ENCODE results near the gene PTF1A. TPM values are rescaled to one million over a fixed set of nuclear protein-coding genes. Genes with fewer than 3 reads are reported as not detected.

Gene PTF1A
- total and polyA plus RNA-seq, 7 donors = not detected

Other genes with a start within 250 kb of the PTF1A start
- gene MSRB2, start 96.7 kb upstream of the PTF1A start, total RNA-seq = 10 to 100 TPM; 34.3 to 69.7 (median 54.7) TPM
- gene MSRB2, start 96.7 kb upstream of the PTF1A start, polyA plus RNA-seq = 10 to 100 TPM; 19.4 to 29.5 (median 24.8) TPM
- gene C10orf67, start 152.5 kb downstream of the PTF1A start, total RNA-seq = under 1 TPM in 2 of 4 donors, not detected in 2; 0.30 to 0.67 TPM
- gene C10orf67, start 152.5 kb downstream of the PTF1A start, polyA plus RNA-seq = under 1 TPM; 0.01 to 0.06 (median 0.03) TPM
- gene OTUD1, start 246.8 kb downstream of the PTF1A start, total RNA-seq = 100 to 1,000 TPM in 2 of 4 donors, 10 to 100 TPM in 2; 19.7 to 165 (median 95.0) TPM
- gene OTUD1, start 246.8 kb downstream of the PTF1A start, polyA plus RNA-seq = 10 to 100 TPM in 1 of 3 donors, 1 to 10 TPM in 2; 1.9 to 73.1 (median 9.4) TPM

Data from psoas muscle (tissue), 7 donors.